LNCAP (cell line): ENCODE data around the gene DMRTC2.

Experiments used
- TF ChIP-seq, protein P1 (sequence below): fragments of 450-650 bp; IDR thresholded peaks from 2 replicates; pipeline ENCODE4 v1.5.1; 2017; ENCODE audit warnings: mild to moderate bottlenecking

Gene DMRTC2

DNA sequence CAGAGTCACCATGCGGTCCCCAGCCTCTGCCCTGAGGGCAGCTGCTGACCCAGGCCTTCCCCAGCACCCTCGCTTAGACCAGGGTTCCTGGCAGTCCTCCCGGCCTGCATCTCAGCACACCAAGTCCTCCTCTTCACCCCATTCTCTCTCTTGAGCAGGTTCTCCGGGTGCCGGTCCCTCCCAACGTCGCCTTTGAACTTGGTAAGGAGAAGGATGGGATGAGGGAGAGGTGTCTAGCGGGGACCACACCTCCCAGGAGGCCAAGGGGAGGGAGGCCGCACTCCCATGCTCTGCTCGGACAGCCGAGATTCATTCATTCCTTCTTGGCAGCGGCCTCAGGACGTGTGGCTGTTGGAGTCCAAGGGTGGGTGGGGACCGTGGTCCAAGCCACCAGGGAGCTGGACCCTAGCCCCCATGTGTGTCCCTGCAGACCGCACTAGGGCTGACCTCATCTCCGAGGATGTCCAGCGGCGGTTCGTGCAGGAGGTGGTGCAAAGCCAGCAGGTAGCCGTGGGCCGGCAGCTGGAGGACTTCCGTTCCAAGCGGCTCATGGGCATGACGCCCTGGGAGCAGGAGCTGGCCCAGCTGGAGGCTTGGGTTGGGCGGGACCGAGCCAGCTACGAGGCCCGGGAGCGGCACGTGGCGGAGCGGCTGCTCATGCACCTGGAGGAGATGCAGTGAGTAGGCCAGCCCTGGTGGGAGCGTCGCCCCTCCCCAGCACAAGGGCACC lies 47.5 kb downstream of the DMRTC2 start:
- TF ChIP-seq, protein P1, sequence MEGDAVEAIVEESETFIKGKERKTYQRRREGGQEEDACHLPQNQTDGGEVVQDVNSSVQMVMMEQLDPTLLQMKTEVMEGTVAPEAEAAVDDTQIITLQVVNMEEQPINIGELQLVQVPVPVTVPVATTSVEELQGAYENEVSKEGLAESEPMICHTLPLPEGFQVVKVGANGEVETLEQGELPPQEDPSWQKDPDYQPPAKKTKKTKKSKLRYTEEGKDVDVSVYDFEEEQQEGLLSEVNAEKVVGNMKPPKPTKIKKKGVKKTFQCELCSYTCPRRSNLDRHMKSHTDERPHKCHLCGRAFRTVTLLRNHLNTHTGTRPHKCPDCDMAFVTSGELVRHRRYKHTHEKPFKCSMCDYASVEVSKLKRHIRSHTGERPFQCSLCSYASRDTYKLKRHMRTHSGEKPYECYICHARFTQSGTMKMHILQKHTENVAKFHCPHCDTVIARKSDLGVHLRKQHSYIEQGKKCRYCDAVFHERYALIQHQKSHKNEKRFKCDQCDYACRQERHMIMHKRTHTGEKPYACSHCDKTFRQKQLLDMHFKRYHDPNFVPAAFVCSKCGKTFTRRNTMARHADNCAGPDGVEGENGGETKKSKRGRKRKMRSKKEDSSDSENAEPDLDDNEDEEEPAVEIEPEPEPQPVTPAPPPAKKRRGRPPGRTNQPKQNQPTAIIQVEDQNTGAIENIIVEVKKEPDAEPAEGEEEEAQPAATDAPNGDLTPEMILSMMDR, result no peak

DNA sequence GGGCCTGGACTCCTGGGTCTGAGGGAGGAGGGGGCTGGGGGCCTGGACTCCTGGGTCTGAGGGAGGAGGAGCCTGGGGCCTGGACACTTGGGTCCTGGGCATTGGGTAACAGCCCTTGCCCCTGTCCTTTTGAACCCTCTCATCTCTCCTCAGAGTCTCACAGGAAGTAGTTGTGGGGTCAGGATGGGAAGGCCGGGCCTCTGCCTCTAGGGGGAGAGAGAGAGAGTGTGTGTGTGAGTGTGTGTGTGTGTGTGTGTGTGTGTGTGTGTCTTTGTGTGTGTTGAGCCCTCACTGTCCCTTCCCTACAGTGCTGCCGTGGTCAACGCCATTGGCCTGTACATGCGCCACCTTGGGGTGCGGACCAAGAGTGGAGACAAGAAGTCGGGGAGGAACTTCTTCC lies 49.1 kb downstream of the DMRTC2 start:
- TF ChIP-seq, protein P1, result no peak

DNA sequence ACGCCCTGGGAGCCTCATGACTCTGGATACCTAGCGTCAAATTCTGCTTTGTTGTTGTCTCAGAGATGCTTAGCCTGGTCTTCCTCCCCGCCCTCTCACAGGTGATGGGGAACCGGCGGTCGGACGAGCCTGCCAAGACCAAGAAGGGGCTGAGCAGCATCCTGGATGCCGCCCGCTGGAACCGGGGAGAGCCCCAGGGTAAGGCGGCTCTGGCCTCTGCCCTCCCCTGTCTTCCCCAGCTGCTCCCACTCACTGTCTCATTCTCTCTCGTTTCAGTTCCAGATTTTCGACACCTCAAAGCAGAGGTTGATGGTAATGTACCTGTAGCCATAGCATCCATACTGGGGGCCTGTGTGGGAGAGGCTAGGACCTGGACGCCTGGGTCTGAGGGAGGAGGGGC lies 49.5 kb downstream of the DMRTC2 start:
- TF ChIP-seq, protein P1, result no peak

DNA sequence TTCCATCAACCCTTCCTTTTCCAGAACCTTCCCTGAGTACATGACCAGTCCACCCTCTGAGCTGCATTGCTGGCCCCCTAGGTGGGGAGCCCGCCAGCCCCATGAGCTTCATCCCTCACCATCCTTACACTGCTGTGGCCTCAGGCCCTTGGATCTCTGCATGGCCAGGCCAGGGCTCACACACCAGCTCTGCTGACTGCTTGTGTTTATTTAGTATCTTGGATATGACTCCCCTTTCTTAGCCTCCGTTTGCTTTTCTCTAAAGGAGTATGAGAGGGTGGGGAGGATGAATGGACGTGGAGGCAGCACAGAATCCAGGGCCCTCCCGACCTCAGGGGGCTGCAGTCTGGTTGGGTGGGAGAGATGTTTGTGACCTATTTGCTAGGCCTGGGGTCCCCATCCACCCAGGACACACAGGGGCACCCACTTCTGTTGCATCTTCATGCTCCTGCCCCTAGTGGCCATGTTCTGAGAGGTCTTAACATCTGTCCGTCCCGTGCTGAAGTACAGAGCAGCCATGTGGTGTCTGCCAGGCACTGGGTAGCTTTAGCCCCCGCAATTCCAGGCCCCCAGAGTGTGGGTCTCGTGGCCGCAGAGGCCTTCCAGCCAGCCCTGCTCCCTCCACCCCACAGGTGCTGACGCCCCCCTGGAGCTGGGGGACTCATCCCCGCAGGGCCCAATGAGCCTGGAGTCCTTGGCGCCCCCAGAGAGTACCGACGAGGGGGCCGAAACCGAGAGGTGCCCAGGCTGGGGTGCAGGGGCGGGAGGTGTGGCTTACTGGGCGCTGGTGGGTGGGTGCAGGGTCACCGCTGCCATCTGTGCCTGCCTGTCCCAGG lies 51.1 kb downstream of the DMRTC2 start:
- TF ChIP-seq, protein P1, result peak; percentile 14; the same call in 1 of the 2 replicates

DNA sequence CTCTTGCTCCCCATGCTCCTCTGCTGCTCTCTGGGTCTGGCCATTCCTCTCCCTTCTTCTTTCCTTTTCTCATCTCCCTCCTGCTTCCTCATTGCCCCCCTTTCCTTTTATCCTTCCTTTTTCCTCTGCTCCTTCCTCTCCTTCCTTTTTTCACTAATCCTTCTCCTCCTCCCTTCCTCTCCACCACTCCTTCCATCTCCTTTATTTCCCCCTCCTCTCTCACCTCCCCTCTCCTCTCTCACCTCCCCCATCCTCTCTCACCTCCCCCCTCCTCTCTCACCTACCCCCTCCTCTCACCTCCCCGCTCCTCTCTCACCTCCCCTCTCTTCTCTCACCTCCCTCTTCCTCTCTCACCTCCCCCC lies 51.7 kb downstream of the DMRTC2 start:
- TF ChIP-seq, protein P1, result no peak

DNA sequence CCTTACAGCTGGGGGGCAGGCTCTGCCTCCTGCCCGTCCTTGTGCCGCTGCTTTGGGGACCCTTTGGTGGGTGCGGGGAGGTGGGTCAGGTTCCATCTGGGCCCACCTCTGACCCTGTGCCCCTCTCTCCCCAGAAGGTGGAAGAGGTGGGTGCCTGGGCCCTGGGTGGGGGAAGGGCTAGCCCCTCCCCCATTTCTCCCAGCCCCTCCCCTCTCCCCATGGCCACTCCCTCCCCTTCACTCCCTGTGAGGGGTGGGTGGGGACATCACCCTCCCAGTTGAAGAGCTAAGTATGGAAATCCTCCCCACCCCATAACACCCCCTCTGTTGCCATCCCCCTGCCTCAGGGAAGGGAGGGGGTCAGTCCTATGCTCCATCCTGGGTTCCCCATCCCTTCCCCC lies 52.3 kb downstream of the DMRTC2 start:
- TF ChIP-seq, protein P1, result no peak

DNA sequence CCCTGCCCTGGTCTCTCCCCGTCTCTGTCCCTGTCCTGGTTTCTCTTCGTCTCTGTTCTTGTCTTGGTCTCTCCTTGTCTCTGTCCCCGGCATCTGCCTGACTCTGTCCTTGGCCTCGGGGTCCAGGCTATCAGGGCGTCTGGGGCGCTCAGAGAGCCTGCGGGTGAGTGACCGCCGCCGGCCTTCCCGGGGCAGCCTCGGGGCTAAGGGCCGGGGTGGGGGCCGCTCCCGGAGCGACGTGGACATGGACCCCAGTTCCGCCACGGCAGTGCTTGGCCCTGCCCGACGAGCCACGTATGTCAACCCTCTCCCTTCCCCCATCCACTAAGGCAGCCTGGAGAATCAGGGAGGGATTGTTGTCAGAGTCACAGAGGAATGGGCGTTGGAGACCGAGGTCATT lies 53.0 kb downstream of the DMRTC2 start:
- TF ChIP-seq, protein P1, result no peak
